ENCODE data around the gene ZFR. TPM values are rescaled to one million over a fixed set of nuclear protein-coding genes. Genes with fewer than 3 reads are reported as not detected.
"Not testable (repeated sequence)": the region's sequence is repeated elsewhere in the genome, so short reads cannot be mapped to it uniquely, and the experiment has no call there.

The ZFR gene
- total and polyA plus RNA-seq, 4 donors, result 93.5 to 162 (median 117) TPM

DNA sequence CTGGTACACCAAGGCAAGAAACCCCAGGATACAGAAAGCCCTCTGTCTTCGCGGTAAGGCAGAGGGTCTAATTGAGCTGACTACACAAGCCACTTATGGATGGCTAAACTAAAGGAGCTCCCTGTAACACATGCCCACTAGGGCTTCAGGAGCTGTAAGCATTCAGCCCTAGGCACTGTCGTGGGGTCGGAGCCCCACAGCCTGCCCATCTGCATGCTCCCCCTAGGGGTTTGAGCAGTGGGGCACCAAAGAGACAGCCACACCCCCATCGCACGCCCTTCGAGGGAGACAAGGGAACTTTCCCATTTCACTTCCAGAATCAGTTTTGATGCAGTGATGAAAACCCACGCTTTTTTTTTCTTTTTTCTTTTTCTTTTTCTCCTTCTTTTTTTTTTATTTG lies 120.8 kb downstream of the ZFR start:
- Histone ChIP-seq H3K9me3 (ENCODE audit: control insufficient read depth, insufficient read depth, low read length) (no peaks in the 10 kb centered on the region), H3K27ac (ENCODE audit: low read depth, low read length) (no peak overlapping the region), H3K4me3 (ENCODE audit: low read depth, low read length) (no peak overlapping the region), H3K4me1 (ENCODE audit: control insufficient read depth, insufficient read depth, low read length) (no peaks in the 10 kb centered on the region), H3K27me3 (ENCODE audit: control insufficient read depth, insufficient read depth, low read length) (no peaks in the 10 kb centered on the region), H3K36me3 (ENCODE audit: control insufficient read depth, insufficient read depth, low read length) (no peaks in the 10 kb centered on the region)
- no peak for DNase-seq (ENCODE audit: low read depth in 4 of 6, low spot score in 6 of 6)
- 71% methylated on average over 6 of the region's 8 CpGs for WGBS (ENCODE audit: insufficient coverage)

DNA sequence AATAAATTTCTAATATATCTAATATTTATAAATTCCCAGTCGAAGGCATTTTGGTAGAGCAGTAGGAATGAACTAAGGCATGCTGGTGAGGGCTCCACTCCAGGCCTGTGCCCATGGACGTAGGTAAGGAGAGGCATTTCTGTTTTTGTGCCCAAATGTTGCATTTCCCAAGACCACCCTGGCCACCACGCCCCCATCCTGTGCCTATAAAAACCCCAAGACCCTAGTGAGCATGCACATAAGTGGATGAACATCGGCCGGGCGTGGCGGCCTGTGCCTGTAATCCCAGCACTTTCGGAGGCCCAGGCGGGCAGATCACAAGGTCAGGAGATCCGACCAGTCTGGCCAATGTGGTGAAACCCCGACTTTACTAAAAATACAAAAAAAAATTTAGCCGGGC lies 121.7 kb downstream of the ZFR start:
- H3K27me3 ChIP-seq (ENCODE audit: control insufficient read depth, insufficient read depth, low read length), result no peaks in the 10 kb centered on the region
- no peak overlapping the region for H3K4me3 ChIP-seq (ENCODE audit: low read depth, low read length)
- 100% methylated on average over 11 of the region's 12 CpGs for WGBS (ENCODE audit: insufficient coverage)
- no peaks in the 10 kb centered on the region for H3K9me3 ChIP-seq (ENCODE audit: control insufficient read depth, insufficient read depth, low read length)
- no peaks in the 10 kb centered on the region for H3K4me1 ChIP-seq (ENCODE audit: control insufficient read depth, insufficient read depth, low read length)
- no peak overlapping the region for H3K27ac ChIP-seq (ENCODE audit: low read depth, low read length)
- DNase-seq (ENCODE audit: low read depth in 4 of 6, low spot score in 6 of 6), result no peak
- H3K36me3 ChIP-seq (ENCODE audit: control insufficient read depth, insufficient read depth, low read length), result no peaks in the 10 kb centered on the region

DNA sequence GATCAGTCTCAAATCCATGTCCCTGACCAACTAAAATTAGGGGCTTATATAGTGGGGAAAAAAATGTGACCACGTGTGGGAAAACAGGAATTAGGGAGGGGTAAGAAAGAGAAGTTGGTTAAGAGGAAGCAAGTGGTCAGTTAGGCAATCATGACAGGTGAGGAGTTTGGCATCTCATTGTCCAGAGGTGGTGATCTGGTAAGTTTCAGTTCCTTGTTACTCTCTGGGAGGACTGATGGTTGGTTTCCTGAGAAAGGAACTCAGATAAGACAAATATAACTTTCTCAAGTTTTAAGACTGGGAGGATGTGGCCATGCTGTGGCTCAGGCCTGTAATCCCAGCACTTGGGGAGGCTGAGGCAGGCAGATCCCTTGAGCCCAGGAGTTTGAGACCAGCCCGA lies 122.8 kb downstream of the ZFR start:
- not testable (repeated sequence) for H3K4me3 ChIP-seq (ENCODE audit: low read depth, low read length); H3K27me3 ChIP-seq (ENCODE audit: control insufficient read depth, insufficient read depth, low read length); H3K4me1 ChIP-seq (ENCODE audit: control insufficient read depth, insufficient read depth, low read length); DNase-seq (ENCODE audit: low read depth in 4 of 6, low spot score in 6 of 6); H3K27ac ChIP-seq (ENCODE audit: low read depth, low read length); H3K36me3 ChIP-seq (ENCODE audit: control insufficient read depth, insufficient read depth, low read length); H3K9me3 ChIP-seq (ENCODE audit: control insufficient read depth, insufficient read depth, low read length)
- WGBS (ENCODE audit: insufficient coverage), result 88% methylated on average over 2 of the region's 2 CpGs

DNA sequence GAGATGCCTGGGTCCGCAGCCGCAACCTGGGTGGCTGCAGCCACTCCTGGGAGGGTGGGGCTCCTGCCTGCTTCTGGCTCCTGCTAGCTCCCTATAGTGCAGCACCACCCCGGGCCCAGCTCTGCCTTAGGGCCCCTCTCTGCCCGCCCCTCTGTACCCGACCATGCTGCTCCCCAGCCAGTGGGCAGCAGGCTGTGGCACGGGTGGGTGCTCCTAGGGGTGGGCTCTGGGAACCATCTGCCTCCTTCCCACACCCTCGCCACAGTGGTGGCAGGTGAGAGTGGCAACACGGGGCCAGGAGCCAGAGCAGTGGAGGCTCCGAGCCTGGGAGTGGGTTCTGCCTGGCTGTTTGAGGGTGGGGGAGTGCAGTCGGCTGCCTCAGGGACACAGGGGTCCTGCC lies 124.0 kb downstream of the ZFR start:
- WGBS (ENCODE audit: insufficient coverage), result 94% methylated on average over 5 of the region's 10 CpGs
- Histone ChIP-seq H3K4me3 (ENCODE audit: low read depth, low read length) (no peak overlapping the region), H3K27ac (ENCODE audit: low read depth, low read length) (no peak overlapping the region), H3K36me3 (ENCODE audit: control insufficient read depth, insufficient read depth, low read length) (no peaks in the 10 kb centered on the region), H3K9me3 (ENCODE audit: control insufficient read depth, insufficient read depth, low read length) (no peaks in the 10 kb centered on the region), H3K4me1 (ENCODE audit: control insufficient read depth, insufficient read depth, low read length) (no peaks in the 10 kb centered on the region), H3K27me3 (ENCODE audit: control insufficient read depth, insufficient read depth, low read length) (no peaks in the 10 kb centered on the region)
- DNase-seq (ENCODE audit: low read depth in 4 of 6, low spot score in 6 of 6), result no peak

DNA sequence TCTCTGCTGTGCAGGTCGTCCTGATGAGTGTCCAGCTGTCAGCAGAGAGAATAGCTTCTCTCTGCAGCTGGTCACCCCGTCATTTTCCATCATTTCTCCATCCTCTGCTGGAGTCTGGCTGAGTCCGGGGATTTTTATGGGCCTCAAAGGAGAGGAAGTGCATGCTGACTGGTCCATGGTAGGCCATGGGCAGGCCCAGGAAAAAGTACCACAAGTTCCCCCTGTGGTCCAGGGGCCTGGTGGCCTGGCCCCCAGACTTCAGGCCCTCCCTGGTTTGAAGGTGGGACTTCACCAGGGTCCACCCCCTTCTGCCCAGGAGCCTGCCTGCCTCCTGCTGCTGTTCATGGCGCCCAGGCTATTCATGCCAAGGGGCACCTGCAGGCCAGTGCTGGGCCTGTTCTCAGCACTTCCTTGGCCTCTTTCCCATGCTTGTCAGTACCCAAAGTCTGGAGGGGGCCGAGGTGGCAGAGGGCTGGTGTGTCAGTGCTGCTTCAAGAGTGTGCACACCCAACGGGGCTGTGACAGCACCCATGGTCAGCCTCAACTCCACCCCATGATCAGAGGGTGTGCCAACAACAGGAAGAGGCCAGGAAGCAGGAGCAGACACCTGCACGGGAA lies 124.5 kb downstream of the ZFR start:
- WGBS (ENCODE audit: insufficient coverage), result 69% methylated on average over 7 of the region's 7 CpGs
- no peaks in the 10 kb centered on the region for H3K9me3 ChIP-seq (ENCODE audit: control insufficient read depth, insufficient read depth, low read length)
- no peaks in the 10 kb centered on the region for H3K4me1 ChIP-seq (ENCODE audit: control insufficient read depth, insufficient read depth, low read length)
- H3K4me3 ChIP-seq (ENCODE audit: low read depth, low read length), result no peak overlapping the region
- no peaks in the 10 kb centered on the region for H3K36me3 ChIP-seq (ENCODE audit: control insufficient read depth, insufficient read depth, low read length)
- no peak for DNase-seq (ENCODE audit: low read depth in 4 of 6, low spot score in 6 of 6)
- no peak overlapping the region for H3K27ac ChIP-seq (ENCODE audit: low read depth, low read length)
- H3K27me3 ChIP-seq (ENCODE audit: control insufficient read depth, insufficient read depth, low read length), result no peaks in the 10 kb centered on the region

DNA sequence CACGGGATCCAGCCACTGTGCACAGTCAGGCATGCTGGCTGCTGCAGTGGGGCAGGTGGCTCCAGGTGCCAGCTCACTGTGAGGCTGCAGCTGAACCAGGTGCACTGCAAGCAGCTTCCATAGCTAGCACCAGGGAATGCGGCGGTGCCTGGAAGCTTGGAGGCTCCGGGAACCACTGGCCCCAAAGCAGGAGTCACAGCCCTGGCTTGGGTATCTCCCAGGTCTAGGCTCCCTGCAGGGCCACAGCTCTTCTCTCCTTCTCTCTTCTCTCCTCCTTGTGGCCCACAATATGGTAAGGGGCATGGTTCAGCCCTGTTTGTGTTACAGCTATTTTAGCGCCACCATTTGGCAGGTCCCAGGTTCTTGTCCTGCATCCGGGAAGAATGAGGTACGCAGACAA lies 125.1 kb downstream of the ZFR start:
- no peak for DNase-seq (ENCODE audit: low read depth in 4 of 6, low spot score in 6 of 6)
- Histone ChIP-seq H3K4me1 (ENCODE audit: control insufficient read depth, insufficient read depth, low read length) (no peaks in the 10 kb centered on the region), H3K27me3 (ENCODE audit: control insufficient read depth, insufficient read depth, low read length) (no peaks in the 10 kb centered on the region), H3K27ac (ENCODE audit: low read depth, low read length) (no peak overlapping the region), H3K4me3 (ENCODE audit: low read depth, low read length) (no peak overlapping the region), H3K9me3 (ENCODE audit: control insufficient read depth, insufficient read depth, low read length) (no peaks in the 10 kb centered on the region), H3K36me3 (ENCODE audit: control insufficient read depth, insufficient read depth, low read length) (no peaks in the 10 kb centered on the region)
- WGBS (ENCODE audit: insufficient coverage), result 71% methylated on average over 7 of the region's 7 CpGs

DNA sequence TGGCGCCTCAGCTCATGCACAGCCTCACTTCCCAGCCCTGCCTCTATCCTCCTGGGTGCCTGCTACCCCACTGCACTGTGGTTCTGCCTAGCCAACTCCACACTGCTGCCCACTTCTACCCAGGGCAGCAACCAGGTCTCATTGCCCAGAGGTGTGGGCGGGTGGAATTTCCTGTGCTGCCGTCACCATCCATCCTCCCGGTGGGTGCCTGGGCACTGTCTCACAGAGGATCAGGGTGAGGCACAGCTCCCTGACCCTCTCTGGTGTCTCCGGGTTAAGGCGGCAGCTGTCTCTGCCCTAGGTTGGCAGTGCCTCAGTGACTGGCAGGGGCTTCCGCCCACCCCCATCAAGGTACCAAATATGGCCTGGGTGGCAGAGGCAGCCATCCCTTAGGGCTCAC lies 127.5 kb downstream of the ZFR start:
- WGBS (ENCODE audit: insufficient coverage), result 96% methylated on average over 5 of the region's 7 CpGs
- Histone ChIP-seq H3K27me3 (ENCODE audit: control insufficient read depth, insufficient read depth, low read length) (no peaks in the 10 kb centered on the region), H3K27ac (ENCODE audit: low read depth, low read length) (no peak overlapping the region), H3K36me3 (ENCODE audit: control insufficient read depth, insufficient read depth, low read length) (no peaks in the 10 kb centered on the region), H3K9me3 (ENCODE audit: control insufficient read depth, insufficient read depth, low read length) (no peaks in the 10 kb centered on the region), H3K4me3 (ENCODE audit: low read depth, low read length) (no peak overlapping the region), H3K4me1 (ENCODE audit: control insufficient read depth, insufficient read depth, low read length) (peaks cover 5% of the 10 kb centered on the region)
- no peak for DNase-seq (ENCODE audit: low read depth in 4 of 6, low spot score in 6 of 6)

DNA sequence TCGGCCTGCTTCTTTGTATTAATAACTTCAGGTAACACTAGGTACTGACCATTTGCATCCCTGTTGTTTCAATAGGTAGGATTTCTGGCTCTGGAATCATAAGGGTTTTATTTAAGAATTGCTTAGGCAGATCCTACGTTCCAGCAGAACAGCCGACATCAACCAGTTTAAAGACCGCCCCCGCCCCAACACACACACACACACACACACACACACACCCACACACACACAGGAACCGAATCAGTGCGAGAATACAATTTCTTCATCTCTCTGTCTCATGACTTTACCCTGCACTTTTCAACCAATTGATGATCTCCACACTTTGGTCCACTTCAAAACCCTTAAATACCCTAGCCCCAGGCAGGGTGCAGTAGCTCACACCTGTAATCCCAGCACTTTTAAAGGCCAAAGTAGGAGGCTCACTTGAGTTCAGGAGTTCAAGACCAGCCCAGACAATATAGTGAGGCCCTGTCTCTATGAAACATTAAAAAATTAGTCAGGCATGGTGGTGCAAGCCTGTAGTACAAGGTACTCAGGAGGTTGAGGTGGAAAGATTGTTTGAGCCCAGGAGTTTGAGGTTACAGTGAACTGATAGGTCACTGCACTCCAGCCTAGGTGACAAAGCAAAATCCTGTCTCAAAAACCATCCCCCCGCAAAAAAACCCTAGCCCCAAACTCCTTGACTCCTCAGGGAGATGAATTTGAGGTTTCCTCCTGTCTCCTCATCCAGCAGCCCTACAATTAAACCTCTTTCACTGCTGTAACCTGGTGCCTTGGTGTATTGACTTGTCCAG lies 129.1 kb downstream of the ZFR start:
- H3K4me1 ChIP-seq (ENCODE audit: control insufficient read depth, insufficient read depth, low read length), result peaks cover 14% of the 10 kb centered on the region
- no peak overlapping the region for H3K4me3 ChIP-seq (ENCODE audit: low read depth, low read length)
- WGBS (ENCODE audit: insufficient coverage), result 84% methylated on average over 6 of the region's 8 CpGs
- no peak for DNase-seq (ENCODE audit: low read depth in 4 of 6, low spot score in 6 of 6)
- no peaks in the 10 kb centered on the region for H3K27me3 ChIP-seq (ENCODE audit: control insufficient read depth, insufficient read depth, low read length)
- H3K27ac ChIP-seq (ENCODE audit: low read depth, low read length), result no peak overlapping the region
- no peaks in the 10 kb centered on the region for H3K36me3 ChIP-seq (ENCODE audit: control insufficient read depth, insufficient read depth, low read length)
- no peaks in the 10 kb centered on the region for H3K9me3 ChIP-seq (ENCODE audit: control insufficient read depth, insufficient read depth, low read length)

DNA sequence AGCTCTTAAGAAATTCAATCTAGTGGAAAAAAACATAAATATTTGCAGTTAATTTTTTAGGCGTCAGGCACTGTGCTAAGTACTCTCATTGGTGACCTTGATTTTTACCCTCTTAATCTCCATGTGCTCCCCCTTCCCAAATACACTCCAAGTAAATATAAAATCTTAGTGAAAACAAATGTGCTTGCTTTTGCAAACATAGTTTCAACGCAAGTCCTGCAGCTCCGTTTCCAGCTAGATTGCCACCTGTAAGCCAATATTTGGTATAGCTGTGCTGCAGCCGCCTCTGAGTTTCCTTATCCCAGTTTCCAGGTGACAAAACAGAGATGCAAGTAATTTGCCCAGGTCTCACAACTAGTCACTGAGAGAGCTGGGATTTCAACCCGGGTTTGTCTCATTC lies 129.9 kb downstream of the ZFR start:
- 83% methylated on average over 3 of the region's 5 CpGs for WGBS (ENCODE audit: insufficient coverage)

DNA sequence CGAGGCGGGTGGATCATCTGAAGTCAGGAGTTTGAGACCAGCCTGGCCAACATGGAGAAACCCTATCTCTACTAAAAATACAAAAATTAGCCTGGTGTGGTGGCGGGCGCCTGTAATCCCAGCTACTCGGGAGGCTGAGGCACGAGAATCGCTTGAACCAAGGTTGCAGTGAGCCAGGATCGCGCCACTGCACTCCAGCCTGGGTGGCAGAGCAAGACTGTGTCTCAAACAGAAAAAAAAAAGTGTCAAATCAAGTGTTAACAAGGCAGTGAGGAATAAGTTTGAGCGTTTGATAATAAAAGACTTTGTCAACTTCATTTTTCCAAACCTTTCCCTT lies 130.4 kb downstream of the ZFR start:
- not testable (repeated sequence) for H3K4me3 ChIP-seq (ENCODE audit: low read depth, low read length); H3K36me3 ChIP-seq (ENCODE audit: control insufficient read depth, insufficient read depth, low read length); H3K9me3 ChIP-seq (ENCODE audit: control insufficient read depth, insufficient read depth, low read length); H3K27ac ChIP-seq (ENCODE audit: low read depth, low read length); DNase-seq (ENCODE audit: low read depth in 4 of 6, low spot score in 6 of 6); H3K27me3 ChIP-seq (ENCODE audit: control insufficient read depth, insufficient read depth, low read length)
- 96% methylated on average over 7 of the region's 10 CpGs for WGBS (ENCODE audit: insufficient coverage)
- H3K4me1 ChIP-seq (ENCODE audit: control insufficient read depth, insufficient read depth, low read length), result peaks cover 14% of the 10 kb centered on the region

More for the DNA sequence above, 129.9 kb downstream of the ZFR start:
- Histone ChIP-seq H3K9me3 (ENCODE audit: control insufficient read depth, insufficient read depth, low read length) (no peaks in the 10 kb centered on the region), H3K4me1 (ENCODE audit: control insufficient read depth, insufficient read depth, low read length) (peaks cover 14% of the 10 kb centered on the region), H3K36me3 (ENCODE audit: control insufficient read depth, insufficient read depth, low read length) (no peaks in the 10 kb centered on the region), H3K27ac (ENCODE audit: low read depth, low read length) (no peak overlapping the region), H3K27me3 (ENCODE audit: control insufficient read depth, insufficient read depth, low read length) (no peaks in the 10 kb centered on the region), H3K4me3 (ENCODE audit: low read depth, low read length) (no peak overlapping the region)
- DNase-seq (ENCODE audit: low read depth in 4 of 6, low spot score in 6 of 6), result no peak

Measured in spinal cord (tissue), 10 donors.